GM18517 (cell line): Measurements from ENCODE around the gene PDZK1IP1.
"Not testable (repeated sequence)": the region's sequence is repeated elsewhere in the genome, so short reads cannot be mapped to it uniquely, and the experiment has no call there.

Experiments used
- ATAC-seq: cut with Tn5 transposase; IDR thresholded peaks from one replicate; pipeline ENCODE4 v1.9.1; 2021; ENCODE audit warnings: mild to moderate bottlenecking, moderate library complexity; ENCODE audit not compliant: unreplicated experiment

PDZK1IP1 gene

GRCh38 chr1:47143654-47144053 is 46.2 kb downstream of the PDZK1IP1 start:
- ATAC-seq = not testable (repeated sequence)

- not testable (repeated sequence) for ATAC-seq
These were observed 49.5 kb downstream of the PDZK1IP1 start for GRCh38 chr1:47140358-47140757.

GRCh38 chr1:47137925-47138615 is 51.8 kb downstream of the PDZK1IP1 start:
- no peak for ATAC-seq

- no peak for ATAC-seq
These were observed 52.6 kb downstream of the PDZK1IP1 start, which contains the start of gene CYP4A22 for GRCh38 chr1:47137198-47137597. CYP4A22 (plus strand) TSS chr1:47137441; CDS start chr1:47137486, 45 bp downstream.
